ENCODE measurements around the gene RDH8. TPM values are rescaled to one million over a fixed set of nuclear protein-coding genes. Genes with fewer than 3 reads are reported as not detected.

The RDH8 gene
- total RNA-seq, 4 donors from 2014 or later = not detected

DNA sequence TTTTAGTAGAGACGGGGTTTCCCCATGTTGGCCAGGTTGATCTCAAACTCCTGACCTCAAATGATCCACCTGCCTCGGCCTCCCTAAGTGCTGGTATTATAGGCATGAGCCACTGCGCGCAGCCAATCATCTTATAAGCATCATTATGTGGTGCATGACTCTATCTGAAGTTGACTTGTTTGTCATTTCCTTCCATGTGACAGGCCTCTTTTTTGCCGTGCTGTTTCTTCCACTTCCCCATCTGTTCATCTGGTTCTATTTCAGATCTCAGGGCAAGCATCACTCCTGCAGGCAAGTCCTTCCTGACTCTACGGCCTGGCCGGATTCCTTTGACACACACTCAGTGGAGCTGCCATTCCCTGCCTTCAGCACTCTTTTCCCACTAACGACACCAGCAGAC is 18.2 kb upstream of the RDH8 start:
- DNase-seq (ENCODE audit: low spot score) = no peak
- no peak for ATAC-seq (ENCODE audit: low FRiP score)
- TF ChIP-seq, protein P1, sequence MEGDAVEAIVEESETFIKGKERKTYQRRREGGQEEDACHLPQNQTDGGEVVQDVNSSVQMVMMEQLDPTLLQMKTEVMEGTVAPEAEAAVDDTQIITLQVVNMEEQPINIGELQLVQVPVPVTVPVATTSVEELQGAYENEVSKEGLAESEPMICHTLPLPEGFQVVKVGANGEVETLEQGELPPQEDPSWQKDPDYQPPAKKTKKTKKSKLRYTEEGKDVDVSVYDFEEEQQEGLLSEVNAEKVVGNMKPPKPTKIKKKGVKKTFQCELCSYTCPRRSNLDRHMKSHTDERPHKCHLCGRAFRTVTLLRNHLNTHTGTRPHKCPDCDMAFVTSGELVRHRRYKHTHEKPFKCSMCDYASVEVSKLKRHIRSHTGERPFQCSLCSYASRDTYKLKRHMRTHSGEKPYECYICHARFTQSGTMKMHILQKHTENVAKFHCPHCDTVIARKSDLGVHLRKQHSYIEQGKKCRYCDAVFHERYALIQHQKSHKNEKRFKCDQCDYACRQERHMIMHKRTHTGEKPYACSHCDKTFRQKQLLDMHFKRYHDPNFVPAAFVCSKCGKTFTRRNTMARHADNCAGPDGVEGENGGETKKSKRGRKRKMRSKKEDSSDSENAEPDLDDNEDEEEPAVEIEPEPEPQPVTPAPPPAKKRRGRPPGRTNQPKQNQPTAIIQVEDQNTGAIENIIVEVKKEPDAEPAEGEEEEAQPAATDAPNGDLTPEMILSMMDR (IDR thresholded peaks at IDR 0.05) = no peak

DNA sequence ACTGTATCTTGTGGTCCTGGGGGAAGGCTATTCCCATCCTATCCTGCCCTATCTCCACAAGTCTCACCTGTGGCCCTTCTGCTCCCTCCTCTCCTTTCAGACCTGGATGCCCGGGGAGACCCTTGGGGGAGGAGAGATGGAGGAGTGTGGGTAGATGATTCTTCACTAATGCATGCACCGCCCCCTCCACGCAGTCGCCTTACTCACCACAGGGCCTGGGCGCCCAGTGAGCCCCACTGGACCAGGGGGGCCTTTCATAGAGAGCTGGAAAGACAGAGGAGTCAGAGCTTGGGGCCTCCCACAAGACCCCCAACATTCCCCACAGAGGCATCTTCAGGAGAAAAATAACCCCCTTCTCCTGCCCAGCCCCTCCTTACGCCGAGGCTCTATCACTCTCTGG is 17.3 kb upstream of the RDH8 start:
- no peak for ATAC-seq (ENCODE audit: low FRiP score)
- DNase-seq (ENCODE audit: low spot score) = no peak
- TF ChIP-seq, protein P1 (IDR thresholded peaks at IDR 0.05) = no peak

DNA sequence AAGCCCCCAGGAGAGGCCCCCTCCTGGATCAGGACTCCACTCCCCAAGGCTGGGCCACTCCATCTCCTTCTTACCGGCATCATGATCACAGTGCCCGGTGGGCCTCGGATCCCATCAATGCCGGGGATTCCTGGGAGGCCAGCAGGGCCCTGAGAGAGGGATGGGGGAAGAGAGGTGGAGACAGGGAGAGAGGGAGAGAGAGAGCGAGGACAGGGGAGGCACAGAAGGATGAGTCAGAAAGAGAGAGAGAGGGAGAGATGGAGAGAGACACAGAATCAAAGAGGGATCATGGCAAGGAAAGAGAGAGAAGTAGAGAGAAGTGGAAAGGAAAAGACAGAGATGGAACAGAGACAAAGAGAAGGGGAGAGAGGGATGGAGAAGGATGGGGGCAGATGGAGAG is 16.7 kb upstream of the RDH8 start:
- TF ChIP-seq, protein P1 (IDR thresholded peaks at IDR 0.05) = no peak
- no peak for ATAC-seq (ENCODE audit: low FRiP score)
- no peak for DNase-seq (ENCODE audit: low spot score)

DNA sequence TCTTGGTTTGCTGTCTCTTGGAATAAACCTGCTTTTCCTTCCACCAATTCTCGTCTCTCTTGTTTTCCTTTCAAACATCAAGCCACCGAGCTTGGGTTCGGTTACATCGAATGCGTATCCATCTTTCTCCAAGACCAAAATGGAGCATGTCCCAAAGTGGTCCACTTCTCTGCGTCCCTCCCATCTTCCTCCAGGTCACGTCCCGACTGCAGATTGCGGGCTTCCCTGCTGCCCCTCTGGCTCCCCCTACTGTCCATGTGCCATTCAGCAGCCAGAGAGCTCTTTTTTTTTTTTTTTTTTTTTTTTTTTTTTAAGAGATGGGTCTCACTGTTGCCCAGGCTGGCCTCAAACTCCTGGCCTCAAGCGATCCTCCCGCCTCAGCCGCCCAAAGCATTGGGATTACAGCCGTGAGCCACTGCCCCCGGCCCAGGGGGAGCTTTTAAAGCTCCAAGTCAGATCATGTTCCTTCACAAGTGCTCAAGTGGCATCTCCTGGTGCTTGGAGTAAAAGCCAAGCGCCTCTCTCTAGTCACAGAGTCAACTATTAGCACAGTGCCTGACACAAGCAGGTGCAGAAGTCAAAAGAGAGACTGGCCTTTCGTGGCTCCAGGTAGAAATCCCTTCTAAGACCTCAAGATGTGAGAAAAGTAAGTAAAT is 13.0 kb upstream of the RDH8 start:
- TF ChIP-seq, protein P1 (IDR thresholded peaks at IDR 0.05) = no peak
- ATAC-seq (ENCODE audit: low FRiP score) (peak; percentile 56), DNase-seq (ENCODE audit: low spot score) (peak; percentile 47)

DNA sequence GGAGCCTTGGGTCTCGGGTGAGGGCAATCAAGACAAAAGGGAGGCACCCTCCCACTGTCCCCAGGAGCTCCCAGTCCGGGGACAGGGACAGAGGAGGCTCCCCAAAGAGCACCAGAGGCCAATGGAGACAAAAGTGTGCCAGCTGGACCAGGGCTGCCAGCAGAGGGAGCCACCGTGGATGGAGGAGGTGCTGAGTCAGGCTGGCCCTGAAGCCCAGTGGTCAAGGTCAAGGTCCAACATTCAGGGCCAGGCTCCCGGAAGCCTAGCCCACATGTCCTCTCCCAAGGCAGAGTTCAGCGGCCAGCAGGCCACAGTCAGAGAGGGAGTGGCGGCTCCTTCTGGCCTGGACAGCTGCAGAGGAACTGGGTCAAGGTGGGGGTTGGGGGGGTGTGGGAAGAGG is 11.4 kb upstream of the RDH8 start:
- ATAC-seq (ENCODE audit: low FRiP score) (no peak), DNase-seq (ENCODE audit: low spot score) (no peak)
- TF ChIP-seq, protein P1 (IDR thresholded peaks at IDR 0.05) = peak in 1 of 3 donors; percentile 13

DNA sequence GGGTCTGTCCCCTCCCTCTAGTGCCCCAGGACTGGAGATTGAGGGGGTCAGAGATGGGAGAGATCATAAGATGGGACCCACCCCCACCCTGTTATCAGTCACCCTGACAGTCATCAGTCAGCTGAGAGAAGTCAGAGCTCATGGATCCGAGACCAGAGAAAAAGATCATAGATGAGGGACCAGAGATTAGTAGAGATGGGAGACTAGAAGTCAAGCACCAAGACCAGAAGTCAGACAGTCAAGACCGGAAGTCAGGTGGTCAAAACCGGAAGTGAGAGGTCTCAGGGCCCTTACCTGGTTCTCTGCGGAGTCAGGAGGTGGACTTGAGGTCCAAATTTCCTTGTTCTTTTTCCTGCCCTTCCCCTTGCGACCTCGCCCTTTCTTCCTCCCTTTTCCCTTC is 10.0 kb upstream of the RDH8 start:
- DNase-seq (ENCODE audit: low spot score) = no peak
- TF ChIP-seq, protein P1 (IDR thresholded peaks at IDR 0.05) = no peak
- no peak for ATAC-seq (ENCODE audit: low FRiP score)

DNA sequence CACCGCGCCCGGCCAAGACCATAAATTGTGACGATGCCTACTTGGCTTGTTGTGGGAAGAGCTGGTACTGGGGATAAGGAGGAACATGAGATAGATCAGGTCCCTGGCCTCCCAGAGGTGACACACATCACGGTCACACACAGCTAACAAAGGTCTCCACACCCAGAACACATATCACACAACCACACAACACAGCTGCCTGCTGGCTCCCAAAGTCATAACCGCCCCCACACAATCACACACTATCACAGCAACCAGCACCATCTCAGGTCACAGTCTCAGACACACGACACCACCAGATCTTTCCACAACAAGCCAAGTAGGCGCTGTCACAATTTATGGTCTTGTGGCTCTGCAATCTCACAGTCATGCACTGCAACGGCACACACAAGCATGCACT is 8.7 kb upstream of the RDH8 start:
- DNase-seq (ENCODE audit: low spot score) = no peak
- TF ChIP-seq, protein P1 (IDR thresholded peaks at IDR 0.05) = no peak
- ATAC-seq (ENCODE audit: low FRiP score) = no peak

Measured in omental fat pad (tissue), 4 donors.